HEK293T (cell line): Measurements from ENCODE around the gene SLC25A1.

Experiments used
- ARNT ChIP-seq: fragments of 450-650 bp; IDR thresholded peaks from 2 replicates; pipeline ENCODE4 v1.6.1; 2017; ENCODE audit warnings: mild to moderate bottlenecking
- CTBP1 ChIP-seq: fragments of 450-650 bp; IDR thresholded peaks from 2 replicates; pipeline ENCODE4 v1.6.1; 2016; ENCODE audit warnings: borderline replicate concordance
- ELF4 ChIP-seq: fragments of 450-650 bp; IDR thresholded peaks from 2 replicates; pipeline ENCODE4 v1.6.1; 2017; ENCODE audit warnings: antibody characterized with exemption
- FOXA1 ChIP-seq: fragments of 450-650 bp; IDR thresholded peaks from 2 replicates; pipeline ENCODE4 v1.6.1; 2016; ENCODE audit warnings: mild to moderate bottlenecking
- FOXM1 ChIP-seq: fragments of 450-650 bp; IDR thresholded peaks from 2 replicates; pipeline ENCODE4 v1.6.1; 2017; ENCODE audit warnings: mild to moderate bottlenecking, borderline replicate concordance
- LEF1 ChIP-seq: fragments of 450-650 bp; IDR thresholded peaks from 2 replicates; pipeline ENCODE4 v1.6.1; 2017; ENCODE audit warnings: mild to moderate bottlenecking, borderline replicate concordance
- SP1 ChIP-seq: fragments of 450-650 bp; IDR thresholded peaks from 2 replicates; pipeline ENCODE4 v1.6.1; 2017
- SUZ12 ChIP-seq: fragments of 450-650 bp; IDR thresholded peaks from 2 replicates; pipeline ENCODE4 v1.6.1; 2016; ENCODE audit warnings: mild to moderate bottlenecking
- TARDBP ChIP-seq: fragments of 450-650 bp; IDR thresholded peaks from 2 replicates; pipeline ENCODE4 v1.6.1; 2016
- ZNF384 ChIP-seq: fragments of 450-650 bp; IDR thresholded peaks from 2 replicates; pipeline ENCODE4 v1.6.1; 2016

- TF ChIP-seq FOXA1 (no peak), SUZ12 (no peak), ARNT (no peak), CTBP1 (no peak), TARDBP (no peak), SP1 (no peak), FOXM1 (no peak), ELF4 (no peak), LEF1 (no peak), ZNF384 (no peak)
Observed at GRCh38 chr22:19226428-19226827, 47.9 kb upstream of the SLC25A1 start.
